MM.1S (cell line): ENCODE measurements around the gene TREML4.

Experiments
- EZH2 ChIP-seq: fragments of 300-600 bp; sonication (generic); optimal IDR thresholded peaks from 2 replicates; pipeline ENCODE3; 2017; ENCODE audit warnings: low read depth, mild to moderate bottlenecking, antibody characterized with exemption, low read length, mixed read lengths
- EZH2phosphoT487 ChIP-seq: fragments of 300-600 bp; sonication (generic); IDR thresholded peaks from 2 replicates; pipeline ENCODE4 v1.6.1; 2018; ENCODE audit warnings: antibody characterized with exemption, low read length
- TF ChIP-seq, protein P1 (sequence below): fragments of 300-600 bp; sonication (generic); IDR thresholded peaks from 2 replicates; pipeline ENCODE4 v1.5.1; 2016; ENCODE audit warnings: antibody characterized with exemption, low read length, mixed read lengths

DNA sequence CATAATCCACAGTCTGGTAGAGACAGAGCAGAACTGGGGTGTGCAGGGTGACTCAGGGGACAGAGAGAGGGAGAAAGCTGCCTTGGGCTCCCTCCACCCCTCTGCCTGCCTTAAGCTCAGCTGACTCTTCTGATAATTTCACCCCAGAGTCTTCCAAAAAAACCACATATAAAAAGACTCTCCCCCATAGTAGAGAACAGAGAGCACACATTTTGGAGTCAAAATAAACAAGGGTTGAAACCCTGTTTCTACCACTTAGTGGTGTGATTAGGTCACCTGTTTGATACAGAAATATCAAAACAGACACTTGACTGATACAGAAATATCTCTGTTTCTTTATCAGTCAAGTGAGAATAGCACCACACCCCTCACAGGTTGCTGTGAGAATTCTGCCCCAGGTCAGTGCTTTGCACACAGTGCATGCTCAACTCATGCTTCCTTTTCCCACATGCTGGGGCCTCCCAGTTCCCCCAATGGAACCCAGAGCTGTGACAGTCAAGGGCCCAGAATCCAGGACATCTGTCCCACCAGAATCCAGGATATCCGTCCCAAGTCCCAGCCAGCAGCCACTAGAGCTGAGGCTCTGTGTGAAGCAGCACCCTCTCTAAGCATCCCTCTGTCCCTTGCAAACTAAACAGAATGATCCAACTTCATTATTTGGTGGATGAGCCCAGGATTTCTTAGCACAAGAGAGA lies 28.4 kb upstream of the TREML4 start:
- TF ChIP-seq, protein P1, sequence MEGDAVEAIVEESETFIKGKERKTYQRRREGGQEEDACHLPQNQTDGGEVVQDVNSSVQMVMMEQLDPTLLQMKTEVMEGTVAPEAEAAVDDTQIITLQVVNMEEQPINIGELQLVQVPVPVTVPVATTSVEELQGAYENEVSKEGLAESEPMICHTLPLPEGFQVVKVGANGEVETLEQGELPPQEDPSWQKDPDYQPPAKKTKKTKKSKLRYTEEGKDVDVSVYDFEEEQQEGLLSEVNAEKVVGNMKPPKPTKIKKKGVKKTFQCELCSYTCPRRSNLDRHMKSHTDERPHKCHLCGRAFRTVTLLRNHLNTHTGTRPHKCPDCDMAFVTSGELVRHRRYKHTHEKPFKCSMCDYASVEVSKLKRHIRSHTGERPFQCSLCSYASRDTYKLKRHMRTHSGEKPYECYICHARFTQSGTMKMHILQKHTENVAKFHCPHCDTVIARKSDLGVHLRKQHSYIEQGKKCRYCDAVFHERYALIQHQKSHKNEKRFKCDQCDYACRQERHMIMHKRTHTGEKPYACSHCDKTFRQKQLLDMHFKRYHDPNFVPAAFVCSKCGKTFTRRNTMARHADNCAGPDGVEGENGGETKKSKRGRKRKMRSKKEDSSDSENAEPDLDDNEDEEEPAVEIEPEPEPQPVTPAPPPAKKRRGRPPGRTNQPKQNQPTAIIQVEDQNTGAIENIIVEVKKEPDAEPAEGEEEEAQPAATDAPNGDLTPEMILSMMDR, result no peak
- TF ChIP-seq EZH2phosphoT487 (no peak), EZH2 (no peak)
